ENCODE data around the gene KCNS3.

GRCh38 chr2:17965196-17965595 lies 86.7 kb downstream of the KCNS3 start:
- TF ChIP-seq CTCF (conservative IDR thresholded peaks at IDR 0.05 in 1 of 2, IDR thresholded peaks at IDR 0.05 in 1 of 2; ENCODE audit: low read depth in 1 of 2, low read length in 2 of 2) (no peak), EZH2 (IDR thresholded peaks at IDR 0.05; ENCODE audit: low read length, missing control alignments) (no peak)
